NCI-H2029 (cell line): Measurements from ENCODE around the gene R3HDM2.

ENCODE experiments used
- DNase-seq: peaks from one replicate; lab custom pipeline; 2025; lab: John Stamatoyannopoulos, UW

R3HDM2 gene

GRCh38 chr12:57268264-57268663 lies 162.6 kb downstream of the R3HDM2 start:
- no peak for DNase-seq

DNA sequence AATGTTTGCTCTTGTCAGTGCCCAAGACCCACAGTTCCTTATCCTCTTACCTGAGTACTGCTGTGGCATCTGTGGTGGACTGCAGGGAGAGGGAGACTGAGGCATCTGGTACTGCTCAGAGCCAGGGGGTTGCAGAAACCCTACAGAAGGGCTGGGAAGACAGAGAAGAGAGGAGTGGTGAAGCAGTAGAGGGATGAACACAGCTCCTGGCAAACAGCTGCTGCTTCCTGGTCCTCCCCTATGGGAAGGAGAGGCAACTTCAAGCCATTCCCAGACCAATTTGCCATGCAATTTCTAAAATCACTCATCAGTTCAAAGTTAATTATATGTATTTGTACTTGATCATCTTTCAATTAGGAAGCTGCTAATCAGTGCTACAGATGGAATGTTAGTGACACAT lies 164.2 kb downstream of the R3HDM2 start:
- no peak for DNase-seq

DNA sequence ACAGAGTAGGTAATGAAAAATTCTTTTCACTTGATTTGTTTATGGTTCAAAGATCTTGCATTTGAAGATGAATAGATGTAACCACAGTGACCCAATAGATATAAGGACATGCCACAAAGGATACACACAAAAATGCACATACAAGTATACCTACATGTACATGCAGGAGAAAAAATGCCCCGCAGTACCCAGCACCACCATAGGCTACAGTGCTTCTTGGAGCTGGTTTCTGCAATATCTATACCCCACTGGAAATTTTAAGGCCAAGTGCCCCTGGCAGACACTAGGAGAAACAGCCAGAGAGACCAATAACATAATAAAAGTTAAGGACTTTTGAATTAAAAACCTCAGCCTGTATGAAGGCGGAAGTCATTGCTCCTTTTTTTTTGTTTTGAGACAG lies 167.7 kb downstream of the R3HDM2 start:
- DNase-seq: no peak

DNA sequence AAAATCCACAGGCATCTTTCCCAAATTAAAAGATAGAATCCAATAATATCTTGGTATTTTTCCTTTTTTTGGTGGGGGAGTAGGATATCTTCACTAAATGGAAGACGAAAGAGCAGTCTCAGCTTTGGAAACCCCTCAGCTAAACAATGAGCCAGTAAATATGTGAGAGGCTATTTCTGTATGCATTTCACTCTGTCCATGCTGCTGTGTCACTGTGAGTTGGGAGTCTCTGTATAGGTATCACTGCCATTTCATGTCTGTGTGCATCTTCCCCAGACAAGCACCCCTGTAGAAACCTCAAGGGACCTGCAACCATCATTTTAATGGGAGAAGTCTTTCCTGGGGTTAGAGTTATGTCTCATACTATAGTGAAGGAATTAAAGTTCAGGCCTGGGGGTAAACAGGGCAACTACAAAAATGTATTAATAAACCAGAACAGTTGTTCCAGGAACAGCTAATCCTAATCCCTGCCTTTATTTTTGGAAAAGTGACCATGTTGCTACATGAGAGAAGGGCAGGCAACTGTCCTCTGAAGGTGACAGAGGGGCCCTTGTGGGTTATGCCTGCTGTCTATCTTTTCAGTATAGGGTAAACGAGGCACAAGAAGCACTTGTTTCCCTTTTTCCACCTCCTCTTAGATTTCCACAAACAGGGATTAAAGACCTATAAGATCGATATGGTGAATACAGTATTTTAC lies 168.6 kb downstream of the R3HDM2 start:
- DNase-seq: no peak

- peak; percentile 92 for DNase-seq
Measured at GRCh38 chr12:57261428-57261865, 169.4 kb downstream of the R3HDM2 start.

- DNase-seq: no peak
Measured at GRCh38 chr12:57260366-57260765, 170.5 kb downstream of the R3HDM2 start.

- DNase-seq: no peak
Measured at GRCh38 chr12:57258977-57259970, 171.6 kb downstream of the R3HDM2 start.

- no peak for DNase-seq
Measured at GRCh38 chr12:57255916-57256315, 174.9 kb downstream of the R3HDM2 start.

DNA sequence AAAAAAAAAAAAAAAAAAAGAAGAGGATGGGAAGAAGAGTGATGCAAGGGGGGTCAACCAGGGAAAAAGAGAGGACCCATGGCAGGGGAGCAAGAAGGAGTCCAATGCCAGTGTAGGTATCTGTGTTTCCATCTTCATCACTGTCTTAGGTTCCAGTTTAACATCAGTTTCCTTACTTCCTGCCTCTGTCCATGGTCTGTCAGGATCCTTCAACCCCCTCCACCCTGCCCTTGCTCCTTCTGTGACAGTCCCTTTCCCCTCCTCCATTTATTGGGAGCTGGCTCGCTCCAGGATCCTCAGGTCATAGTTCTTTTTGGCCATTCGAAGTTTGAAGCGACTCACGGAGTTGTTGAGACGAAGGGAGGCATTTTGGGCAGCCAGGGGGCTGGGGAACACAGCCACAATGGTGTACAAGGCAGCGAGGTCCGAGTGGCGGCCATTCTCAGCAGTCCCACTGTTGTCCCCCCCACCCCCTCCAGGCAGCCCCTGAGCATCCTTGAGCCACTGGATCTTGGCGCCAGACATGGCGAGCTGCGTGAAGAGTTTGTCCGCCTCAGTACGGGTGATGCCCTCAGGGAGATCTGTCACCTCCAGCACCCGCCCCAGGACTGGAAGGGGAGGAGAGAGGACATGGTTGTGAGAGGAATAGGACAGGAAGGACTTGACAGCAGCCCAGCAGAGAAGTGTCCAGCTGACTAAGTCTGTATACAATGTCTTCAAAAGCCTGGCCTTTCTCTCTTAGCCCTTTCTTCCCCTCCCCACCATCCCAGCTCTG lies 176.2 kb downstream of the R3HDM2 start:
- DNase-seq: no peak

- no peak for DNase-seq
Measured at GRCh38 chr12:57250956-57251355, 179.9 kb downstream of the R3HDM2 start, which contains the start of gene STAC3. TSS of gene STAC3 (minus strand) at chr12:57251187. CDS start at chr12:57249636, 1,551 bp downstream.

GRCh38 chr12:57250541-57250940 lies 180.3 kb downstream of the R3HDM2 start:
- DNase-seq: no peak

GRCh38 chr12:57248934-57249742 lies 181.7 kb downstream of the R3HDM2 start:
- no peak for DNase-seq

GRCh38 chr12:57247041-57247440 lies 183.8 kb downstream of the R3HDM2 start:
- DNase-seq: no peak

DNA sequence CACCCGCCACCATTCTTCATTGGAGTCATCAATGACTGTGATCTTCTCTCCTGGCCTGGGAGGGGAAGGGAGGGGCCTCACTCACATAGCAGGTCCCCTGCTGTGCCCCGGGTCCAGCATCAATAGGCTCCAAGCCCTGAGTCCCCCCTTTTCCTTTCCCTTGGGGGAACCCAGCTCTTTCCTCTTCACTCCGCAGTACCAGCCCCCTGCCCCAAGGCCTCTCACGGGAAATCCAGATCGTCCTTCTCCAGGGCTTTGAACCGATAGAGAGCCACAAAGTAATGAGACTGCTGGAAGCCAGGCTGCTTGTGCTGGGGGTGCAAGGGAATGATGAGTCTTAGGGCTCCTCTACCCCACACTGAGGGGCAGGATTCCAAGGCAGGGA lies 186.5 kb downstream of the R3HDM2 start:
- DNase-seq: no peak

GRCh38 chr12:57243521-57244311 lies 187.1 kb downstream of the R3HDM2 start:
- peak; percentile 85 for DNase-seq

- DNase-seq: peak; percentile 96
Measured at GRCh38 chr12:57242691-57243454, 188.0 kb downstream of the R3HDM2 start.

DNA sequence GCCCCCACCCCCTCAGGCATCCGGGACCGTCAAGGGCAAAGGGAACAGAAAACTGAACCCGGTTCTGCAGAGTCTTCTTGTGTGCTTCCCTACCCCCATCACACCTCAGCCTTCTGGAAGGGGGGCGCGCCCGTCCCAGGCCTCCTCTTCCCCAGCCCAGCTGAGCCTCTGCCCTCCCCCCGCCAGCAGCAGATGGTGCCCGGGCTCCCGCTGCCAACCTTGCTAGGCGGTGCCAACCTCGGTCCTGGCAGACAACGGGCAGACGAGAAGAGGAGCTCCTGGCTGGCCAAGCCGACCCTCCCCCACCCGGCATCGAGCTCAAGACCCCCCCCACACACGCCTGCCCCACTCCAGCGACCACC lies 188.5 kb downstream of the R3HDM2 start:
- peak; percentile 84 for DNase-seq

DNA sequence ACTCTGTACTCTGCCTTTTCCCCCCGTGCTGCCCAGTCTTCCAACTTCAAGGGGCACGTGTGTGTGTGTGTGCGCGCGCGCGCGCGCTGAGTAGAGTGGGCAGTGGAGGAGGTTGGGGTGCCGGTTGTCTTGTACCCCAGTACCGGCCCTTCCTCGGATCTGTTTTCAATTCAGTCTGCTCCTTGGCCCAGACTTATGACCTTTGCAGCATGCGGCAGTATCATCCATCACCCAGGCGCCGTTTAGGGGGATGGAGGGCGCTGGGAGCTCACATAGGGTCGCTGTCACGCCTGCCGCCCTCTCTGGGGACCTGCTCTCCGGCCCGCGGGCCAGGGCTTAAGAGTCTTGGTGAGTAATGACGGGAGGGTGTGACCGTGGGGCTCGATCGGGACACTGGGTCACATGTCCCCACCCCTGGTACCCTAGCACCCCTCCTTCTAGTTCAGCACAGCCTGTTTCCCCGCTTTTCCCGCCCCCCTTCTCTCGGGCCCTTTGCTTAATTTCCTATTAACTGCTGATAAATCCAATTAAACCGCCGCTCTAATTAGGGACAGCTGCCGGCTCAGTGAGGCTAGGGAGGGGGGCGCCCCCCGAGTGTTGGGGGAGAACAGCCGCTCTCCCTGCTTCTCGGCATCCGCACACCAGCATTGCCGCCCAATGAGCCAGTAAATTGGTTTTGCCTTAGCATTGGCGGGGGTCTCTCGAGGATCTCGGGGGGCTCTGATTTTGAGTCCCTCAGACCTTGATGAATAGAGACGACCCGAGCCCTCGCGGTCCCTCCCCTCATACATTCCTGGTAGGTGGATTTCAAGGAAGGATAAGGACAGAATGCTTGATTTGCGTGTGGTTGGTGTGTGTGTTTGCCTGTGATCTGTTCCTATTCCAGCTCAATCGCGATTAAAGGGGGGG lies 189.2 kb downstream of the R3HDM2 start:
- no peak for DNase-seq

GRCh38 chr12:57240926-57241401 lies 189.9 kb downstream of the R3HDM2 start:
- peak; percentile 16 for DNase-seq
